ENCODE results near the gene ELMOD1.
A peak's percentile ranks its signal among the peaks of the same experiment; 100 is the strongest.

The ELMOD1 gene

DNA sequence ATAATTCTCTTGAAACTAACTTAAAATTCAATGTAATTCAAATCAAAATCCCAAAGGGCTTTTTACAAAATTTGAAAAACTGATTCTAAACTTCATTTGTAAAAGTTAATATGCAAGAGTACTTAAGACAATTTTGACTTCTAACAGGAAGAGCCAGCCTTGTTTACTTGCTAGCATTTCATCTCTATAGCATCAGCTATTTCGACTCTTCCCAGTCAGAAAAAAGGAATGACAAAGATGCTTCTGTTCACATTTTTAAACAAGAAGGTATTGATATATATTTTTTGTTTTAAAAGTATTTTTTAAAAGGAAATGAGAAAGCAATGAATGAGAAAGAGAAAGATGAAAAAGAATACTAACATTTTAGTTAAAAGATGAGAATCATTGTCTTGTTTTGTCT, 104.5 kb downstream of the ELMOD1 start:
- no peak overlapping the region for H3K4me3 ChIP-seq
- DNase-seq (ENCODE audit: low spot score in 2 of 2): no peak
- H3K27me3 ChIP-seq (ENCODE audit: low read depth): no peaks in the 10 kb centered on the region
- H3K9me3 ChIP-seq: no peaks in the 10 kb centered on the region
- no peaks in the 10 kb centered on the region for H3K4me1 ChIP-seq
- in situ Hi-C loops (cut with MboI; ENCODE audit: low sequenced_read_pairs): no loop called here
- H3K36me3 ChIP-seq (replicated peaks): no peaks in the 10 kb centered on the region

DNA sequence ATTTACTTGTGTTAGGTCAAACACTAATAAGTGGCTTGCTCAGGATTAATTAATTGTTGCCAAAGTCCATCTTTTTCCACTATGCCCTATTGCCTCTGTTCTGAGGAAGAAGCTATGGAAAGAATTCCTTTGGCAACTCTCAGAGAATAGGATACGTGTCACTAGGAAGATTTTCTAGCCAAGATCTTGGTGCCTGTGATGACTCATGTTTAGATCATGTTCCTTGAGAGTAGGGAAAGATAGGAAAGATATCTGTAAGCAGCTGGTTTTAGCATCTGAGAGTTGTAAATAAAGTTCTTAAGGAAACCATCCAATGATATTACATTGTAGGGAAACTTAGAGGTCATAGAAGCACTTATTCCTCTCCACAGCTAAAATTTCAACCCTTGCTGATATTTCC, 105.2 kb downstream of the ELMOD1 start:
- H3K9me3 ChIP-seq: no peaks in the 10 kb centered on the region
- no peaks in the 10 kb centered on the region for H3K27me3 ChIP-seq (ENCODE audit: low read depth)
- DNase-seq (ENCODE audit: low spot score in 2 of 2): no peak
- no peak overlapping the region for H3K4me3 ChIP-seq
- in situ Hi-C loops (cut with MboI; ENCODE audit: low sequenced_read_pairs): no loop called here
- H3K4me1 ChIP-seq: no peaks in the 10 kb centered on the region
- no peaks in the 10 kb centered on the region for H3K36me3 ChIP-seq (replicated peaks)

GRCh38 chr11:107697291-107697690, 106.3 kb downstream of the ELMOD1 start:
- no peaks in the 10 kb centered on the region for H3K27me3 ChIP-seq (ENCODE audit: low read depth)
- in situ Hi-C loops (cut with MboI; ENCODE audit: low sequenced_read_pairs): no loop called here
- no peak for DNase-seq (ENCODE audit: low spot score in 2 of 2)
- H3K36me3 ChIP-seq (replicated peaks): no peaks in the 10 kb centered on the region
- H3K4me1 ChIP-seq: no peaks in the 10 kb centered on the region
- no peak overlapping the region for H3K4me3 ChIP-seq
- H3K9me3 ChIP-seq: no peaks in the 10 kb centered on the region

GRCh38 chr11:107699371-107700285, 108.7 kb downstream of the ELMOD1 start:
- in situ Hi-C loops (cut with MboI; ENCODE audit: low sequenced_read_pairs): no loop called here
- H3K9me3 ChIP-seq: no peaks in the 10 kb centered on the region
- no peak for DNase-seq (ENCODE audit: low spot score in 2 of 2)
- no peak overlapping the region for H3K4me3 ChIP-seq
- no peaks in the 10 kb centered on the region for H3K4me1 ChIP-seq
- H3K27me3 ChIP-seq (ENCODE audit: low read depth): no peaks in the 10 kb centered on the region
- H3K36me3 ChIP-seq (replicated peaks): no peaks in the 10 kb centered on the region

DNA sequence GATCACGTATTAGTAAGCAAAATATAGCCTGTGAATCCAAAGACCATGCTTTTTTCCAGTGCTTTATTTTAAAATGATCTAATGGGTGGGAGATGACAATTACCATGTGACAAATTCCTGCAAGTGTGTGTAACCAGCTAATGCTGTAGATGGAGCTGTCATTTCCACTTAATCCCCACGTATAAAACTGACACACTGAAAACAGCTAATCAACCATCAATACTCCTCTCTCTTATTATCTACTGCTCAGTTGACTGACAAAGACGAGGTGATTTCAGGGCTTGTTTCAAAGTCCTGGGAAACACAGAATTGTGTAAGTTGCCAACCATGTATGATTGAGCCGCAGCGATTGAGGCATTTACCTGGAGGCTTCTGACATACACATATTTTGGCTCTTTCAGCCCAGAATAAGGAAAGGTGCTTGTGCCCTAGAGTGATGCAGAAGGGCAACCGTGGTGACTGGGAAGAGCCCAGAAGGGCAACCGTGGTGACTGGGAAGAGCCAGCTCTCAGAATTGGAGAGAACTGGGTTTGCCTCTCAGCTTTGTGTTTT, 111.2 kb downstream of the ELMOD1 start:
- in situ Hi-C loops (cut with MboI; ENCODE audit: low sequenced_read_pairs): no loop called here
- Histone ChIP-seq H3K36me3 (replicated peaks) (no peaks in the 10 kb centered on the region), H3K4me3 (no peak overlapping the region), H3K4me1 (no peaks in the 10 kb centered on the region), H3K27me3 (ENCODE audit: low read depth) (no peaks in the 10 kb centered on the region), H3K9me3 (no peaks in the 10 kb centered on the region)
- no peak for DNase-seq (ENCODE audit: low spot score in 2 of 2)

GRCh38 chr11:107702723-107703122, 111.8 kb downstream of the ELMOD1 start:
- Histone ChIP-seq H3K4me1 (no peaks in the 10 kb centered on the region), H3K4me3 (no peak overlapping the region), H3K27me3 (ENCODE audit: low read depth) (no peaks in the 10 kb centered on the region), H3K36me3 (replicated peaks) (no peaks in the 10 kb centered on the region), H3K9me3 (no peaks in the 10 kb centered on the region)
- no peak for DNase-seq (ENCODE audit: low spot score in 2 of 2)
- in situ Hi-C loops (cut with MboI; ENCODE audit: low sequenced_read_pairs): no loop called here

DNA sequence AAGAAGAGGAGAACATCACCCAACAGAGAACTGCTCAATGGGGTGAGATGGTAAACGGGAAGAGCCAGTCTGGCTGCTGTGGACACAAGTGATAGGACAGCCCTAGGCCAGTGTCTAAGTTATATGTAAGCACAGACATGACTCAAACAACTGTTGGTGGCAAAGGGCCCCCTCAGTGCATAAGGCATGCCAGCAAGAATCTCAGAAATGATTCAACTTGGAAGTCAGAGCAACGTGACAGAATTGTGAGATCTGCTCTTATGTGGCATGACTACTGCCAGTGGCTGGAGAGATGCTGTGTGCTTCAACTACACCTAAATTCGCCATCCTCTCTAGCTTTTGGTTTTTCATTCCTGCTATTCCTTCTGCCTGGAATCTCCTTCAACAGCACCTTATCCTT, 113.5 kb downstream of the ELMOD1 start:
- H3K4me3 ChIP-seq: no peak overlapping the region
- no peaks in the 10 kb centered on the region for H3K36me3 ChIP-seq (replicated peaks)
- in situ Hi-C loops (cut with MboI; ENCODE audit: low sequenced_read_pairs): no loop called here
- DNase-seq (ENCODE audit: low spot score in 2 of 2): no peak
- H3K9me3 ChIP-seq: no peaks in the 10 kb centered on the region
- no peaks in the 10 kb centered on the region for H3K27me3 ChIP-seq (ENCODE audit: low read depth)
- H3K4me1 ChIP-seq: no peaks in the 10 kb centered on the region

- H3K4me3 ChIP-seq: no peak overlapping the region
- no peaks in the 10 kb centered on the region for H3K9me3 ChIP-seq
- peak in 1 of 2 experiments; percentile 5 for DNase-seq (ENCODE audit: low spot score in 2 of 2)
- in situ Hi-C loops (cut with MboI; ENCODE audit: low sequenced_read_pairs): no loop called here
- H3K36me3 ChIP-seq (replicated peaks): no peaks in the 10 kb centered on the region
- H3K27me3 ChIP-seq (ENCODE audit: low read depth): no peaks in the 10 kb centered on the region
- no peaks in the 10 kb centered on the region for H3K4me1 ChIP-seq
These were observed 114.1 kb downstream of the ELMOD1 start for GRCh38 chr11:107705027-107705426.

- H3K9me3 ChIP-seq: no peaks in the 10 kb centered on the region
- in situ Hi-C loops (cut with MboI; ENCODE audit: low sequenced_read_pairs): no loop called here
- H3K4me3 ChIP-seq: no peak overlapping the region
- no peak for DNase-seq (ENCODE audit: low spot score in 2 of 2)
- no peaks in the 10 kb centered on the region for H3K36me3 ChIP-seq (replicated peaks)
- no peaks in the 10 kb centered on the region for H3K4me1 ChIP-seq
- H3K27me3 ChIP-seq (ENCODE audit: low read depth): peaks cover 2% of the 10 kb centered on the region; the same call in 1 of the 2 replicates
These were observed 115.6 kb downstream of the ELMOD1 start for GRCh38 chr11:107706531-107706930.

GRCh38 chr11:107707215-107707671, 116.3 kb downstream of the ELMOD1 start:
- no peak for DNase-seq (ENCODE audit: low spot score in 2 of 2)
- in situ Hi-C loops (cut with MboI; ENCODE audit: low sequenced_read_pairs): no loop called here

DNA sequence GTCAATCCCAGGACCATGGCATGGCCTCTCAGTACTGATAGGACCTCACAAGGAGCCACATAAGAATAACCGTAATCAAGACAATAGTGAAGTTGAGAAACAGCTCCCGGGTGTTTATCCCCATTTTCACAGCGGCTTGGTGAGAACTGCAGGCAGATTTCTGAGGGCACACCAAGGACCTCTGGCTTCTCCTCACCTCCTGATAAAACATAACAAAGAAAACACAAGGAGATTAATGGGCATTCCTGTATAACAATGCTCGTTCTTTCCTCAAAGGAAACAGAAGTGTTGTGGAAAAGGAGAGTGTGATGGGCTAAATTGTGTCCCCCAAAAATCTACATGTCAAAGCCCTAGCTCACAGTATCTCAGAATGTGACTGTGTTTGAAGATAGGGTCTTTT, 116.9 kb downstream of the ELMOD1 start:
- Histone ChIP-seq H3K4me1 (no peaks in the 10 kb centered on the region), H3K27me3 (ENCODE audit: low read depth) (peaks cover 8% of the 10 kb centered on the region; the same call in 1 of the 2 replicates), H3K9me3 (no peaks in the 10 kb centered on the region), H3K36me3 (replicated peaks) (no peaks in the 10 kb centered on the region), H3K4me3 (no peak overlapping the region)
- in situ Hi-C loops (cut with MboI; ENCODE audit: low sequenced_read_pairs): no loop called here
- no peak for DNase-seq (ENCODE audit: low spot score in 2 of 2)

More at GRCh38 chr11:107707215-107707671, 116.3 kb downstream of the ELMOD1 start:
- Histone ChIP-seq H3K9me3 (no peaks in the 10 kb centered on the region), H3K4me3 (no peak overlapping the region), H3K36me3 (replicated peaks) (no peaks in the 10 kb centered on the region), H3K27me3 (ENCODE audit: low read depth) (peaks cover 8% of the 10 kb centered on the region; the same call in 1 of the 2 replicates), H3K4me1 (no peaks in the 10 kb centered on the region)

DNA sequence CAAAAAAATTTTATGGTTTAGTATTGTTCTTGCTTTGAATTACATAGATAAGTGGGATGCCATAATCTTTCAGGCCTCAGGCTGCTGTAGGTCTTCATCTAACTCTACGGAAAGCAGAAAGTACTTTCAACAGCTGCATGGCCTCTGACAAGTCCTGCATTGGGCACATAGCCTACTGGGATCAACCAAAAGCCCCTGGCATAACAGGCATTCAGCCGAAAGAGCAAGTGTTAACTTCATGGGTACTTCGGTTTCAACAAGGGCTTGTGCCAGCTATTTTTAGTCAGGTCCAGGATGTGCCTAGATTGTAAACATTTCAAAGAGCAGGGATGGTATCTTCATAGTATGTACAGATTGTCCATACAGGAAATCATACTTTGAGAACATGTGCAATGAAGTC, 117.8 kb downstream of the ELMOD1 start:
- H3K9me3 ChIP-seq: no peaks in the 10 kb centered on the region
- in situ Hi-C loops (cut with MboI; ENCODE audit: low sequenced_read_pairs): no loop called here
- H3K36me3 ChIP-seq (replicated peaks): no peaks in the 10 kb centered on the region
- H3K4me1 ChIP-seq: no peaks in the 10 kb centered on the region
- peaks cover 8% of the 10 kb centered on the region; the same call in 1 of the 2 replicates for H3K27me3 ChIP-seq (ENCODE audit: low read depth)
- no peak overlapping the region for H3K4me3 ChIP-seq
- no peak for DNase-seq (ENCODE audit: low spot score in 2 of 2)

DNA sequence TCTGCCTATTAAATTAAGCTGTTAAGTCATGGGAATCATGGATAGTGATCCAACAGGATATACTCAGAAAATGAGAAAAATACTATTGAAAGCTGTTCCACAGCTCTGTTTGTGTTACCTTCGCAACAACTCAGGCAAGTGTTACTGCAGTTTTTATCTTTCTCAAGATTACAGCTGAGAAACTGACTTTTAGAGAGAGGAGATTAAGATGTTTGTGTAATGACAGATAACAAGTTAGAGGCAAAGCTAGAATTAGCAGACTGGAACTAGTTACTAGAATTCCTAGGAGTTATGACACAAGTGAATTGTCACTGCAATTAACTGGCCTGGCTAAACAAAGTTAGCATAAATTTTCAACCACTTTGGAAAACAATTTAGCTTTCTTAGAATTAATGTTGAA, 119.4 kb downstream of the ELMOD1 start:
- in situ Hi-C loops (cut with MboI; ENCODE audit: low sequenced_read_pairs): no loop called here
- H3K9me3 ChIP-seq: no peaks in the 10 kb centered on the region

More for the DNA sequence above, 119.4 kb downstream of the ELMOD1 start:
- no peak for DNase-seq (ENCODE audit: low spot score in 2 of 2)
- Histone ChIP-seq H3K4me1 (no peaks in the 10 kb centered on the region), H3K36me3 (replicated peaks) (no peaks in the 10 kb centered on the region), H3K4me3 (no peak overlapping the region), H3K27me3 (ENCODE audit: low read depth) (peaks cover 8% of the 10 kb centered on the region; the same call in 1 of the 2 replicates)
